Lower lobe of right lung (tissue), 2 donors: ENCODE results near the gene ZNF335. TPM values are rescaled to one million over a fixed set of nuclear protein-coding genes. Genes with fewer than 3 reads are reported as not detected.

Experiments
- ATAC-seq, 2 donors: fragments of 200-7000 bp; cut with Tn5 transposase; one replicate each; pipeline ENCODE4 v1.9.1; 2020 to 2022; ENCODE audit warnings: mild to moderate bottlenecking in 2 of 2, moderate library complexity in 2 of 2
- DNase-seq: peaks from one replicate; pipeline ENCODE4 v3.0.0-alpha.2; 2020
- H3K27ac ChIP-seq: fragments of 200-600 bp; one replicate; pipeline ENCODE4 v1.8.0; 2022
- H3K27me3 ChIP-seq: fragments of 200-600 bp; one replicate; pipeline ENCODE4 v1.8.0; 2022; ENCODE audit warnings: low read depth
- H3K36me3 ChIP-seq: fragments of 200-600 bp; one replicate; pipeline ENCODE4 v1.8.0; 2022; ENCODE audit warnings: mild to moderate bottlenecking
- H3K4me1 ChIP-seq: fragments of 200-600 bp; one replicate; pipeline ENCODE4 v1.8.0; 2022
- H3K4me3 ChIP-seq: fragments of 200-600 bp; one replicate; pipeline ENCODE4 v1.8.0; 2022; ENCODE audit warnings: mild to moderate bottlenecking
- H3K9me3 ChIP-seq: fragments of 200-600 bp; one replicate; pipeline ENCODE4 v1.8.0; 2022
- intact Hi-C: fragments of 100-400 bp; cut with DNase I; formaldehyde crosslinking; loops from one replicate; pipeline ENCODE4 v1.11.0; 2022
- total RNA-seq: library from RNA; stranded (reverse); fragmentation: NEBNext Ultra II Directional; extraction: Animal tissue kit (Norgen Biotek cat#: 25700); gene quantifications from one replicate; pipeline ENCODE4 v1.2.1, GENCODE V29; 2021
- TF ChIP-seq, protein P1 (sequence below): fragments of 200-600 bp; IDR thresholded peaks from one replicate; pipeline ENCODE4 v1.8.0; 2022; ENCODE audit warnings: antibody characterized with exemption, mild to moderate bottlenecking
- donor health status: DM: no; HTN: yes; CAD: no; lungs with severe emphysema.

Gene ZNF335
- total RNA-seq, 1 donor from 2014 or later, result 20.4 TPM

DNA sequence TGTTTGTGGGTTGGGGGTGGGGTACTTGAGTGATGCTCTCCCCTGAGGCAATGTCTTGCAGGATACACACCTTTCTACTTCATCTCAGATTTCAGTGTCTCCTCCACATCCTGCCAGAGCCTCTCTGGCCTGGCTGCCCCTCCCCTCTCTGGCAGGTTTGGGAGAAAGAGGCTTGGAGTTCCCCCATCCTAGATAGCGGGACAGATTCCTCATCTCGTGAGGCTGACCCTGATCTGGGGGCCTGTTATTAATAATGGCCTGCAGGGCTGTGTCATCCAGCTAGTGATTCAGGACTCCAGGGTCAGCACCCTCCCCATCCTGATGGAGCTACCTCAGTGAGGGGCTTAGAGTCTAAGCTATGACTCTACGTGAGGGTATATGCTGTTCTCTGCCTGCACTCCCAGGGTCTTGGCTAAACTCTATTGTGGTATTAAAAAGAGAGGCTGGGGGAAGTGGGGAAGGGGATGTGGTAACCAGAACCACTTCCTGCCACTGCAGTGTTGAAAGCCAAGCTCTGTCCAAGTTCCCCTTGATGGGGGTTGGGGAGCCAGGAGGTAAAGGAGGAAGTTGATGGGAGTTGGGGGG is 33.0 kb upstream of the ZNF335 start:
- TF ChIP-seq, protein P1, sequence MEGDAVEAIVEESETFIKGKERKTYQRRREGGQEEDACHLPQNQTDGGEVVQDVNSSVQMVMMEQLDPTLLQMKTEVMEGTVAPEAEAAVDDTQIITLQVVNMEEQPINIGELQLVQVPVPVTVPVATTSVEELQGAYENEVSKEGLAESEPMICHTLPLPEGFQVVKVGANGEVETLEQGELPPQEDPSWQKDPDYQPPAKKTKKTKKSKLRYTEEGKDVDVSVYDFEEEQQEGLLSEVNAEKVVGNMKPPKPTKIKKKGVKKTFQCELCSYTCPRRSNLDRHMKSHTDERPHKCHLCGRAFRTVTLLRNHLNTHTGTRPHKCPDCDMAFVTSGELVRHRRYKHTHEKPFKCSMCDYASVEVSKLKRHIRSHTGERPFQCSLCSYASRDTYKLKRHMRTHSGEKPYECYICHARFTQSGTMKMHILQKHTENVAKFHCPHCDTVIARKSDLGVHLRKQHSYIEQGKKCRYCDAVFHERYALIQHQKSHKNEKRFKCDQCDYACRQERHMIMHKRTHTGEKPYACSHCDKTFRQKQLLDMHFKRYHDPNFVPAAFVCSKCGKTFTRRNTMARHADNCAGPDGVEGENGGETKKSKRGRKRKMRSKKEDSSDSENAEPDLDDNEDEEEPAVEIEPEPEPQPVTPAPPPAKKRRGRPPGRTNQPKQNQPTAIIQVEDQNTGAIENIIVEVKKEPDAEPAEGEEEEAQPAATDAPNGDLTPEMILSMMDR, result no peak
- DNase-seq (no peak), ATAC-seq (peak; percentile 83 to 84)
- no peaks in the 10 kb centered on the region for H3K9me3 ChIP-seq
- peaks cover 22% of the 10 kb centered on the region for H3K4me1 ChIP-seq
- H3K27me3 ChIP-seq, result peaks cover 31% of the 10 kb centered on the region
- H3K27ac ChIP-seq, result no peak overlapping the region
- no peak overlapping the region for H3K4me3 ChIP-seq
- intact Hi-C loops, result no loop called here
- no peaks in the 10 kb centered on the region for H3K36me3 ChIP-seq

DNA sequence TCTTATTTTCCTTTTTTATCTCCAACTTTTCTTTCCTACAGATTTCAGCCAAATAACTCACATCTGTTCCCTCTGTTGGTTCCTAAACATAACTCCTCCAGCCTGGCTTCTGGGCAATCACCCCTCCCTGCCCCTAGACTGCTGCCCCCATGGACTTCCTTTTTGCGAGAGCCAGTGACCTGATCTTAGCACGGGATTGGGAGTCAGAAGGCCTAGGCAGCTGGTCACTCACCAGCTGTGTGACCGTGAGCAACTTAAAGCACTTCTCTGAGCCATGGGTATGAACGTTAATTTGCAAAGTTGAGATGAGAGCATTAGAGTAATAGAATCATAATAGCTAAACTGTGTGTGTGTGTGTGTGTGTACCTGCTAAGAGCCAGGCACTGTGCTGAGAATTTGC is 32.2 kb upstream of the ZNF335 start:
- H3K4me3 ChIP-seq, result no peak overlapping the region
- H3K36me3 ChIP-seq, result no peaks in the 10 kb centered on the region
- H3K4me1 ChIP-seq, result peaks cover 21% of the 10 kb centered on the region
- H3K9me3 ChIP-seq, result no peaks in the 10 kb centered on the region
- H3K27ac ChIP-seq, result no peak overlapping the region
- TF ChIP-seq, protein P1, result no peak
- ATAC-seq (peak; percentile 48 to 67), DNase-seq (no peak)
- H3K27me3 ChIP-seq, result peaks cover 31% of the 10 kb centered on the region
- intact Hi-C loops, result no loop called here

DNA sequence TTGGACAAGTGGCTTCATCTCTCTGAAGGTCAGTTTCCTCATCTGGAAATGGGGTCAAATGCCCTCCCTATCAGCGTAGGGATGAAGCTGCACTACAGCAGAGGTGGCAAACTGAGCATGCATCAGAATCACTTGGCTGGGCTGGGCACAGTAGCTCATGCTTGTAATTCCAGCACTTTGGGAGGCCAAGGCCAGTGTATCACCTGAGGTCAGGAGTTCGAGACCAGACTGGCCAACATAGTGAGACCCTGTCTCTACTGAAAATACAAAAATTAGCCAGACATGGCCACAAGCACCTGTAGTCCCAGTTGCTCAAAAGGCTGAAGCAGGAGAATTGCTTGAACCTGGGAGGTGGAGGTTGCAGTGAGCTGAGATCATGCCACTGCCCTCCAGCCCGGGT is 30.0 kb upstream of the ZNF335 start:
- TF ChIP-seq, protein P1, result no peak

DNA sequence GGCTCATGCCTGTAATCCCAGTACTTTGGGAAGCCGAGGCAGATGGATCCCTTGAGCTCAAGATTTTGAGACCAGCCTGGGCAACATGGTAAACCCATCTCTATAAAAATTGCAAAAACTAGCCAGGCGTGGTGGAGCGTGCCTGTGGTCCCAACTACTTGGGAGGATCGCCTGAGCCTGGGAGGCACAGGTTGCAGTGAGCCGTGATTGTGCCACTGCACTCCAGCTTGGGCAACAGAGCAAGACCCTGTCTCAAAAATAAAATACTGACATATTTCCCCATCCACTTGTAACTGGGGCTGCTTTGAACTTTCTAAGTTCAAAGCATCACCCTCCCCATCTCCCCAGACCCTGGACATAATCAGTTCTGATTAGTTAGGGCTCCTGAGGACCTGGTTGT is 29.5 kb upstream of the ZNF335 start:
- Histone ChIP-seq H3K36me3 (no peaks in the 10 kb centered on the region), H3K27me3 (peaks cover 40% of the 10 kb centered on the region), H3K27ac (no peak overlapping the region), H3K9me3 (no peaks in the 10 kb centered on the region), H3K4me1 (peaks cover 20% of the 10 kb centered on the region), H3K4me3 (no peak overlapping the region)
- ATAC-seq (no peak), DNase-seq (no peak)
- intact Hi-C loops, result no loop called here
- TF ChIP-seq, protein P1, result no peak

More for the DNA sequence above, 30.0 kb upstream of the ZNF335 start:
- ATAC-seq (no peak), DNase-seq (no peak)
- Histone ChIP-seq H3K27ac (no peak overlapping the region), H3K9me3 (no peaks in the 10 kb centered on the region), H3K4me3 (no peak overlapping the region), H3K36me3 (no peaks in the 10 kb centered on the region), H3K27me3 (peaks cover 40% of the 10 kb centered on the region), H3K4me1 (peaks cover 21% of the 10 kb centered on the region)
- intact Hi-C loops, result no loop called here

DNA sequence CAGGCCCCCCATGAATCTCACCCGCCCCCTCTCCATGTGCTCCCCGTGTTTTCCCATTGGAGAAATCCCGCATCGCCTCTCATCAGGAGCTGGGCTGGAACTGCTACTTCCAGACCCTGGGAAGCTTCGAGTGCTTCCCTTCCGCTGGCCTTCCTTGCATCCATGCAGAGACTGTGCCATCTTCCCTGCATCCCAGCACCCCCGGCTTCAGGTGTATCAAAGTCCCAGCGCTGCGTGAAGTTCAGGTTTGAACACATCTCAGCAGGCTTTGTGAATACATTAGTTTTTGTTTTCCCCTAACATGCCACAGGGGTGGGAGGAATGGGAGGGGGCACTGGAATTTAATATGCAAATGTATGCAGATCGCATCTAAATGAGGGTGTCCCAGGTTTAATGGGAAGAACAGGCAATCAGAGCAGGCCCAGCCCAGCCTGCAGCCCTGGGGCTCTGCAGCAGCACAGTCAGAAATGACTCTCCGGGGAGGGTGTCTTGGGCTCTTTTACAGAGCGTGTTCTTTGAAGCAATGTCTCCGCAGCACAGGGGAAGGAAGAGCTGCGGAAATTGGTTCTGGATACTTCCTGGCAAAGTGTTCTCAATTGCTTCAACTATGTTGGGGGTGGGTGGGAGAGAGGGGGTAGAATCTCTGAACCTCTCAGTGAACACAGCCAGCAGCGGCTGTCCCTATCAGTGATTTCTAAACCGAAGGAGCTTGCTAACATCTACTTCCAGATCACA is 28.4 kb upstream of the ZNF335 start:
- peak; percentile 20 for DNase-seq
- ATAC-seq, result no peak
- Histone ChIP-seq H3K9me3 (no peaks in the 10 kb centered on the region), H3K36me3 (no peaks in the 10 kb centered on the region), H3K4me3 (no peak overlapping the region), H3K4me1 (peaks cover 9% of the 10 kb centered on the region), H3K27ac (no peak overlapping the region), H3K27me3 (peaks cover 40% of the 10 kb centered on the region)
- TF ChIP-seq, protein P1, result no peak
- intact Hi-C loops, result no loop called here
